ENCODE data around the gene CACNB4. TPM values are rescaled to one million over a fixed set of nuclear protein-coding genes. Genes with fewer than 3 reads are reported as not detected.

CACNB4 gene
- polyA plus RNA-seq, 2 of the 4 experiments (the other 2 are of a cell fraction) = 0.25 to 0.53 TPM

DNA sequence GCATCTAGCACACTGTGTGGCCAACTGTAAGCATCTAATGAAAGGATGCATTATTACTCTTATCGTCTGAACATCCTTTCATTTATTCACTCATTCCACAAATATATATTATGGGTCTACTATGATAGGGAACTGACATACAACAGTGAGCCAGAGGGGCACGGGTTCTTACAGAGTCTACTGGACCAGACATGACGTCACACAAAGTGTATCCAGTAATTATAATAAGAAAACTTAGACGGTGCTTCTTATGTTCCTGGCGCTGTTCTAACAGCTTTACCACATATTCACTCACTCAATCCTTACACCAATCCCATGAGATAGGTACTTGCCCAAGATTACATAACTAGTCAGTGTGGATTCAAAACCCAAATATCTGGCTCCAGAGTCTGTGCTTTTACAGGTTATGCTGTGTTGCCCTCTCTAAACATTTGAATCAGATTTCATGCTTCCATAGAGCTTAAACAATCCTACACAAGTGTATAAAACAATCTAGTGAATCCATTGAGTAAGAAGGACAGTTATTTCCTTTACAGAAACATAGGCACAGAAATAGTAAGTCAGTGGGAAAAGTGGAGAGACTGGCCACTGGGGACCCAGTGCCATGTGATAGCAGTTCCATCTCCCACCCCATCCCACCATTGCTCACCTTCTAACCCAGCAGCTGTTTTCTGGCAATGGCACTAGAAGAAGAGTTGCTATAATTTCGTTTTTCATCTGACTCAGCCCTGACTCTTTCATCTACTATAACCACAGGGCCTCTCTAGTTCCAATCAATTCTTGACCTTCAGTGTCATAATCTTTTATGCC is 246.4 kb downstream of the CACNB4 start:
- ATAC-seq (no peak; a peak in 1 of 6 replicates), FAIRE-seq (no peak), DNase-seq (ENCODE audit: low read depth in 1 of 2, low spot score in 1 of 2) (no peak)
- Histone ChIP-seq H3K4me3 (no peak overlapping the region), H3K27ac (no peak overlapping the region; a peak in 1 of 6 replicates), H3K4me1 (peaks cover 10% of the 10 kb centered on the region), H3K4me2 (no peak overlapping the region), H3K9me3 (no peaks in the 10 kb centered on the region)
- ChIA-PET CTCF (no interaction called here), POLR2A (no interaction called here)
- WGBS (ENCODE audit: missing lambda C conversion rate) = 72% methylated on average over 6 of the region's 6 CpGs
- TF ChIP-seq, protein P1, sequence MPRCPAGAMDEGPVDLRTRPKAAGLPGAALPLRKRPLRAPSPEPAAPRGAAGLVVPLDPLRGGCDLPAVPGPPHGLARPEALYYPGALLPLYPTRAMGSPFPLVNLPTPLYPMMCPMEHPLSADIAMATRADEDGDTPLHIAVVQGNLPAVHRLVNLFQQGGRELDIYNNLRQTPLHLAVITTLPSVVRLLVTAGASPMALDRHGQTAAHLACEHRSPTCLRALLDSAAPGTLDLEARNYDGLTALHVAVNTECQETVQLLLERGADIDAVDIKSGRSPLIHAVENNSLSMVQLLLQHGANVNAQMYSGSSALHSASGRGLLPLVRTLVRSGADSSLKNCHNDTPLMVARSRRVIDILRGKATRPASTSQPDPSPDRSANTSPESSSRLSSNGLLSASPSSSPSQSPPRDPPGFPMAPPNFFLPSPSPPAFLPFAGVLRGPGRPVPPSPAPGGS (IDR thresholded peaks at IDR 0.05) = no peak
- TF ChIP-seq, protein P2, sequence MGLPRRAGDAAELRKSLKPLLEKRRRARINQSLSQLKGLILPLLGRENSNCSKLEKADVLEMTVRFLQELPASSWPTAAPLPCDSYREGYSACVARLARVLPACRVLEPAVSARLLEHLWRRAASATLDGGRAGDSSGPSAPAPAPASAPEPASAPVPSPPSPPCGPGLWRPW (IDR thresholded peaks at IDR 0.05) = no peak
- no peak for TF ChIP-seq RARB (CRISPR knock-in tag; IDR thresholded peaks at IDR 0.05)
- TF ChIP-seq RNF2 (IDR thresholded peaks at IDR 0.05; ENCODE audit: borderline replicate concordance, low read depth) = no peak
- no peak for TF ChIP-seq HOXB13 (CRISPR knock-in tag; IDR thresholded peaks at IDR 0.05; ENCODE audit: low read depth)
- TF ChIP-seq CBX2 (IDR thresholded peaks at IDR 0.05; ENCODE audit: borderline replicate concordance, low read depth) = no peak
- no peak for TF ChIP-seq FOSL2 (IDR thresholded peaks at IDR 0.05)
- no peak for TF ChIP-seq FOSL2 (CRISPR knock-in tag; IDR thresholded peaks at IDR 0.05)
- no peak for TF ChIP-seq HOXA7 (CRISPR knock-in tag; IDR thresholded peaks at IDR 0.05)
- TF ChIP-seq FOXS1 (CRISPR knock-in tag; IDR thresholded peaks at IDR 0.05) = no peak
- TF ChIP-seq NFE2L2 (conservative IDR thresholded peaks at IDR 0.05; ENCODE audit: low read length) = no peak

DNA sequence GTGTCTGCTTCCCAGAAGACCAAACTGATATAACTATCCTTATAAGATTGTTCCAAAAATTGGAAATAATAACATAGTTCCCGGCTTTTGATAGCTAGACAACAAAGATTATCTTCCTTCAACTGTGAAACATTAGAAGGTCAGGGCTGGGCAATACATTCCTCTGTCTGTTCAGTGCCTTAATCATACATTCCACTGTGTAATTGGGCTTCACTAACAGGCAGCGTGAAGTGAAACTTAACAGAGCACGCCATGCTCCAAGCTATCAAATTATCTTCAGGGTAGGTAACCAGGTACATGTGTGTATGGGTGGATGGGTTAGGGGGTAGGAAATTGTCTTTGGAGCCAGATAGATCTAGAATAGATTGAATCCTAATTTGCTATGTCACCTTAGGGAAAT is 247.1 kb downstream of the CACNB4 start:
- ChIA-PET POLR2A (no interaction called here), CTCF (interaction anchor here (0.5 kb wide), 1 partner anchor 11 kb away, joined by 3 read pairs; no protein-coding TSS in a partner anchor)
- FAIRE-seq (no peak), DNase-seq (ENCODE audit: low read depth in 1 of 2, low spot score in 1 of 2) (no peak), ATAC-seq (no peak)
- Histone ChIP-seq H3K4me1 (peaks cover 10% of the 10 kb centered on the region), H3K27ac (no peak overlapping the region), H3K4me2 (no peak overlapping the region), H3K4me3 (no peak overlapping the region), H3K9me3 (no peaks in the 10 kb centered on the region)
- TF ChIP-seq JUN (IDR thresholded peaks at IDR 0.05) = no peak
- TF ChIP-seq, protein P3, sequence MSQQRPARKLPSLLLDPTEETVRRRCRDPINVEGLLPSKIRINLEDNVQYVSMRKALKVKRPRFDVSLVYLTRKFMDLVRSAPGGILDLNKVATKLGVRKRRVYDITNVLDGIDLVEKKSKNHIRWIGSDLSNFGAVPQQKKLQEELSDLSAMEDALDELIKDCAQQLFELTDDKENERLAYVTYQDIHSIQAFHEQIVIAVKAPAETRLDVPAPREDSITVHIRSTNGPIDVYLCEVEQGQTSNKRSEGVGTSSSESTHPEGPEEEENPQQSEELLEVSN (IDR thresholded peaks at IDR 0.05; ENCODE audit: borderline replicate concordance, low read depth) = no peak
- 61% methylated on average over 3 of the region's 3 CpGs for WGBS (ENCODE audit: missing lambda C conversion rate)

DNA sequence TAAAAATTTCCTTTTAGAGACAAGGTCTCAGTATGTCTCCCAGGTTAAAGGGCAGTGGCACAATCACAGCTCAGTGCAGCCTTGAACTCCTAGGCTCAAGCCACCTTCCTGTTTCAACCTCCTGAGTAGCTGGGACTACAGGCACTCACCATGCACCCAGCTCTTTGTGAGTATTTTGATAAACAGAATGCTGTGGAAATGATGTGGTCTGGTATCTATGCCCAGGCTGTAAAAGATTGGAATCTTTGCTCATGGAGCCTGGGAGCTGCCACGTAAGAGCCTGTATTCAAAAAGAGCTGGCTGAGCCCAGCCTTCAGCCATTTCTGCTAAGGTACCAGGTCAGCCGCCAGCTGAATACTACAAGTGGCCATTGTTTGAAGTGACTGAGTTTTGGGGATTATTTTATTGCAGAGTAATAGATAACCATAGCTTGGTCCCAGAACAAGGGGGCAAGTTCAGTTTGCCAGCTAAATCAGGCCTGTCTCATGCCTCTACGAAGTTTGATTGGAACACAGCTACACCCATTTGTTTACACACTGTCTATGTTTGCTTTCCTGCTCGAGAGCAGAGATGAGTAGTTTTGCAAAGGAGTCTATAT is 249.3 kb downstream of the CACNB4 start:
- FAIRE-seq (no peak), DNase-seq (ENCODE audit: low read depth in 1 of 2, low spot score in 1 of 2) (peak in 1 of 2 experiments; percentile 18), ATAC-seq (peak; percentile 48 to 82; a peak in 4 of 6 replicates)
- H3K9me3 ChIP-seq = no peaks in the 10 kb centered on the region
- WGBS (ENCODE audit: missing lambda C conversion rate) = 43% methylated on average over 4 of the region's 4 CpGs
- peak overlapping the region; percentile 53 for H3K4me2 ChIP-seq
- no peak overlapping the region for H3K4me3 ChIP-seq
- H3K27ac ChIP-seq = peak overlapping the region in 1 of 2 experiments; percentile 2; a peak in 1 of 6 replicates
- no peak for TF ChIP-seq POLR2A (IDR thresholded peaks at IDR 0.05; ENCODE audit: low read length)
- TF ChIP-seq, protein P4, sequence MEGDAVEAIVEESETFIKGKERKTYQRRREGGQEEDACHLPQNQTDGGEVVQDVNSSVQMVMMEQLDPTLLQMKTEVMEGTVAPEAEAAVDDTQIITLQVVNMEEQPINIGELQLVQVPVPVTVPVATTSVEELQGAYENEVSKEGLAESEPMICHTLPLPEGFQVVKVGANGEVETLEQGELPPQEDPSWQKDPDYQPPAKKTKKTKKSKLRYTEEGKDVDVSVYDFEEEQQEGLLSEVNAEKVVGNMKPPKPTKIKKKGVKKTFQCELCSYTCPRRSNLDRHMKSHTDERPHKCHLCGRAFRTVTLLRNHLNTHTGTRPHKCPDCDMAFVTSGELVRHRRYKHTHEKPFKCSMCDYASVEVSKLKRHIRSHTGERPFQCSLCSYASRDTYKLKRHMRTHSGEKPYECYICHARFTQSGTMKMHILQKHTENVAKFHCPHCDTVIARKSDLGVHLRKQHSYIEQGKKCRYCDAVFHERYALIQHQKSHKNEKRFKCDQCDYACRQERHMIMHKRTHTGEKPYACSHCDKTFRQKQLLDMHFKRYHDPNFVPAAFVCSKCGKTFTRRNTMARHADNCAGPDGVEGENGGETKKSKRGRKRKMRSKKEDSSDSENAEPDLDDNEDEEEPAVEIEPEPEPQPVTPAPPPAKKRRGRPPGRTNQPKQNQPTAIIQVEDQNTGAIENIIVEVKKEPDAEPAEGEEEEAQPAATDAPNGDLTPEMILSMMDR (IDR thresholded peaks at IDR 0.05) = no peak
- TF ChIP-seq, protein P5, sequence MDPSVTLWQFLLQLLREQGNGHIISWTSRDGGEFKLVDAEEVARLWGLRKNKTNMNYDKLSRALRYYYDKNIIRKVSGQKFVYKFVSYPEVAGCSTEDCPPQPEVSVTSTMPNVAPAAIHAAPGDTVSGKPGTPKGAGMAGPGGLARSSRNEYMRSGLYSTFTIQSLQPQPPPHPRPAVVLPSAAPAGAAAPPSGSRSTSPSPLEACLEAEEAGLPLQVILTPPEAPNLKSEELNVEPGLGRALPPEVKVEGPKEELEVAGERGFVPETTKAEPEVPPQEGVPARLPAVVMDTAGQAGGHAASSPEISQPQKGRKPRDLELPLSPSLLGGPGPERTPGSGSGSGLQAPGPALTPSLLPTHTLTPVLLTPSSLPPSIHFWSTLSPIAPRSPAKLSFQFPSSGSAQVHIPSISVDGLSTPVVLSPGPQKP (IDR thresholded peaks at IDR 0.05; ENCODE audit: low read depth, low read length) = no peak
- TF ChIP-seq KDM5A (IDR thresholded peaks at IDR 0.05) = no peak
- no peak for TF ChIP-seq MAZ (IDR thresholded peaks at IDR 0.05; ENCODE audit: borderline replicate concordance, low read depth, low read length)
- TF ChIP-seq, protein P2 (IDR thresholded peaks at IDR 0.05) = no peak
- POLR2A ChIA-PET = interaction anchor here (1.5 kb wide), 1 partner anchor 21 kb away, joined by 5 read pairs; the partner anchor contains the start of gene ARL5A
- H3K4me1 ChIP-seq = peaks cover 10% of the 10 kb centered on the region
- CTCF ChIA-PET = interaction anchor here (2.2 kb wide), 1 partner anchor 12 kb away, joined by 8 read pairs; no protein-coding TSS in a partner anchor
